HCT116 (cell line): ENCODE results near the gene MUC15. TPM values are rescaled to one million over a fixed set of nuclear protein-coding genes. Genes with fewer than 3 reads are reported as not detected.

ENCODE experiments used
- ATAC-seq: fragments of 200-7000 bp; cut with Tn5 transposase; 2 replicates; pipeline ENCODE4 v1.9.1; 2020; ENCODE audit warnings: mild to moderate bottlenecking, moderate library complexity
- BruUV-seq: library from RNA; stranded (reverse); fragments of 400-500 nt; replicated peaks from 2 replicates; lab custom pipeline; 2021; lab: Mats Ljungman, UMichigan
- CTCF ChIA-PET: fragments of 300-600 bp; sonication (Branson Sonifier 250); formaldehyde crosslinking; loops from one replicate; lab custom pipeline; 2021; ENCODE audit warnings: antibody characterized with exemption; lab: Charles Lee
- POLR2A ChIA-PET: fragments of 300-600, 350-600 bp; sonication (Branson Sonifier 250); formaldehyde crosslinking; loops from one replicate; lab custom pipeline; 2021; ENCODE audit warnings: antibody characterized with exemption; lab: Charles Lee
- RAD21 ChIA-PET, 2 experiments: fragments of 300-600 bp; sonication (Branson Sonifier 250); formaldehyde crosslinking; loops; one replicate each; lab custom pipeline; 2023; ENCODE audit warnings: low total read pairs in 2 of 2; ENCODE audit not compliant: uncharacterized antibody in 2 of 2, unreplicated experiment in 2 of 2, low non-redundant PET in 1 of 2; lab: Charles Lee
- DNase-seq: peaks from one replicate; pipeline ENCODE4 v3.0.0-alpha.2; 2010; ENCODE audit warnings: low read depth, low spot score
- H2AFZ ChIP-seq: fragments of 200-600 bp; shearing (Covaris generic), sonication (generic); 2 replicates; pipeline ENCODE4 v1.6.1; 2017; ENCODE audit warnings: low read depth, mixed run types, mixed read lengths, antibody characterized with exemption, low read length; ENCODE audit not compliant: poor library complexity, severe bottlenecking
- H3K27ac ChIP-seq: 2 replicates; pipeline ENCODE4 v1.5.1; 2012; ENCODE audit warnings: low read depth, low read length
- H3K27me3 ChIP-seq: fragments of 200-600 bp; sonication (generic); 2 replicates; pipeline ENCODE4 v1.6.1; 2016; ENCODE audit warnings: mixed run types, low read length, mixed read lengths; ENCODE audit not compliant: insufficient read depth
- H3K36me3 ChIP-seq, 2 experiments: fragments of 200-500 bp in 1 of 2; fragments of 200-600 bp in 1 of 2; sonication (Bioruptor generic) in 1 of 2; sonication (generic) in 1 of 2; 2 replicates each; pipeline versions ENCODE4 v1.5.1 to v1.6.1; 2014 to 2016; ENCODE audit warnings: low read length in 2 of 2, inconsistent platforms in 1 of 2, mixed read lengths in 1 of 2, mixed run types in 1 of 2; ENCODE audit not compliant: insufficient read depth in 2 of 2, control insufficient read depth in 1 of 2
- H3K4me1 ChIP-seq, 2 experiments: fragments of 200-600 bp in 1 of 2; sonication (generic) in 1 of 2; 2 replicates each; pipeline versions ENCODE4 v1.5.1 to v1.6.1; 2012 to 2017; ENCODE audit warnings: low read length in 2 of 2, inconsistent platforms in 1 of 2, mild to moderate bottlenecking in 1 of 2, mixed read lengths in 1 of 2, mixed run types in 1 of 2, moderate library complexity in 1 of 2; ENCODE audit not compliant: insufficient read depth in 2 of 2, control insufficient read depth in 1 of 2
- H3K4me2 ChIP-seq: fragments of 200-600 bp; sonication (generic); 2 replicates; pipeline ENCODE4 v1.6.1; 2017; ENCODE audit warnings: mixed run types, low read length, mixed read lengths
- H3K4me3 ChIP-seq, 2 experiments: fragments of 200-600 bp in 1 of 2; sonication (generic) in 1 of 2; replicated peaks in 1 of 2; 2 replicates each; pipeline ENCODE4 v1.5.1; 2011 to 2016; ENCODE audit warnings: low read length in 2 of 2, control low read depth in 1 of 2, low read depth in 1 of 2, mild to moderate bottlenecking in 1 of 2, mixed read lengths in 1 of 2, mixed run types in 1 of 2
- H3K79me2 ChIP-seq: fragments of 200-600 bp; sonication (generic); 2 replicates; pipeline ENCODE4 v1.6.1; 2017; ENCODE audit warnings: mild to moderate bottlenecking, mixed run types, low read length, moderate library complexity, mixed read lengths; ENCODE audit not compliant: insufficient read depth
- H3K9ac ChIP-seq: fragments of 200-600 bp; sonication (generic); 2 replicates; pipeline ENCODE4 v1.6.1; 2016; ENCODE audit warnings: low read length, mixed read lengths
- H3K9me2 ChIP-seq: fragments of 200-600 bp; sonication (generic), shearing (Covaris generic); 2 replicates; pipeline ENCODE4 v1.6.1; 2017; ENCODE audit warnings: mixed run types, mild to moderate bottlenecking, moderate library complexity; ENCODE audit not compliant: insufficient read depth
- H3K9me3 ChIP-seq, 2 experiments: fragments of 200-500 bp in 1 of 2; fragments of 200-600 bp in 1 of 2; sonication (Bioruptor generic) in 1 of 2; sonication (generic) in 1 of 2; 2 replicates each; pipeline ENCODE4 v1.6.1; 2014 to 2017; ENCODE audit warnings: low read length in 2 of 2, mixed read lengths in 2 of 2, inconsistent platforms in 1 of 2, low read depth in 1 of 2, mild to moderate bottlenecking in 1 of 2, mixed run types in 1 of 2, moderate library complexity in 1 of 2; ENCODE audit not compliant: control insufficient read depth in 1 of 2, insufficient read depth in 1 of 2
- H4K20me1 ChIP-seq: fragments of 200-600 bp; sonication (generic), shearing (Covaris generic); 2 replicates; pipeline ENCODE4 v1.6.1; 2017; ENCODE audit warnings: mixed run types, mild to moderate bottlenecking, moderate library complexity; ENCODE audit not compliant: insufficient read depth
- CBX3 ChIP-seq: IDR thresholded peaks from 2 replicates; pipeline ENCODE4 v1.6.1; 2012; ENCODE audit warnings: low read depth
- CEBPB ChIP-seq: IDR thresholded peaks from 2 replicates; pipeline ENCODE4 v1.6.1; 2012; ENCODE audit warnings: low read depth
- ELF1 ChIP-seq: IDR thresholded peaks from 2 replicates; pipeline ENCODE4 v1.6.1; 2012; ENCODE audit warnings: low read depth, borderline replicate concordance
- EZH2phosphoT487 ChIP-seq: fragments of 200-600 bp; IDR thresholded peaks from 2 replicates; pipeline ENCODE4 v1.6.1; 2018; ENCODE audit warnings: antibody characterized with exemption, borderline replicate concordance
- FOSL1 ChIP-seq: IDR thresholded peaks from 2 replicates; pipeline ENCODE4 v1.6.1; 2012; ENCODE audit warnings: low read depth
- JUND ChIP-seq: IDR thresholded peaks from 2 replicates; pipeline ENCODE4 v1.6.1; 2012
- MAX ChIP-seq: IDR thresholded peaks from 2 replicates; pipeline ENCODE4 v1.6.1; 2012
- POLR2A ChIP-seq: IDR thresholded peaks from 2 replicates; pipeline ENCODE4 v1.7.0; 2011; ENCODE audit warnings: borderline replicate concordance; ENCODE audit not compliant: insufficient read depth, insufficient read length; ENCODE audit errors: extremely low read depth
- POLR2AphosphoS5 ChIP-seq: IDR thresholded peaks from 2 replicates; pipeline ENCODE4 v1.6.1; 2011; ENCODE audit warnings: mild to moderate bottlenecking, low read depth, low read length, moderate library complexity
- RAD21 ChIP-seq: IDR thresholded peaks from 2 replicates; pipeline ENCODE4 v1.6.1; 2012; ENCODE audit warnings: low read depth, mild to moderate bottlenecking
- SIN3A ChIP-seq: IDR thresholded peaks from 2 replicates; pipeline ENCODE4 v1.6.1; 2012; ENCODE audit warnings: low read depth
- SP1 ChIP-seq: IDR thresholded peaks from 2 replicates; pipeline ENCODE4 v1.6.1; 2012; ENCODE audit warnings: low read depth
- SRF ChIP-seq: IDR thresholded peaks from 2 replicates; pipeline ENCODE4 v1.6.1; 2012; ENCODE audit warnings: low read depth
- YY1 ChIP-seq: IDR thresholded peaks from 2 replicates; pipeline ENCODE4 v1.6.1; 2011; ENCODE audit warnings: low read length, low read depth, moderate library complexity, mild to moderate bottlenecking; ENCODE audit not compliant: insufficient replicate concordance; ENCODE audit errors: extremely low read depth
- ZBTB33 ChIP-seq: IDR thresholded peaks from 2 replicates; pipeline ENCODE4 v1.6.1; 2011; ENCODE audit warnings: mild to moderate bottlenecking, low read length, moderate library complexity; ENCODE audit not compliant: insufficient replicate concordance; ENCODE audit errors: extremely low read depth
- ZFX ChIP-seq: fragments of 450-650 bp; IDR thresholded peaks from 2 replicates; pipeline ENCODE4 v1.6.1; 2017
- ZNF274 ChIP-seq: fragments of 200-500 bp; sonication (Bioruptor generic); IDR thresholded peaks from 2 replicates; pipeline ENCODE4 v1.6.1; 2014; ENCODE audit warnings: mild to moderate bottlenecking, low read depth, low read length, inconsistent platforms
- intact Hi-C: fragments of 100-400 bp; cut with micrococcal nuclease; formaldehyde crosslinking; loops from 2 replicates; pipeline ENCODE4 v1.10.0; 2022
- total RNA-seq: library from RNA; stranded (reverse); gene quantifications from one replicate; pipeline ENCODE4 v1.2.1, GENCODE V29; 2021; ENCODE audit not compliant: unreplicated experiment

Gene MUC15
- total RNA-seq, 1 experiment from 2014 or later: not detected

GRCh38 chr11:26599876-26600434 lies 27.9 kb upstream of the MUC15 start (continued):
- no peak for TF ChIP-seq MAX
- no peak for TF ChIP-seq EZH2phosphoT487
- no peak for TF ChIP-seq RAD21

- Histone ChIP-seq H4K20me1 (no peaks in the 10 kb centered on the region), H3K4me2 (no peak overlapping the region), H3K9me3 (peaks cover 0 to 7% of the 10 kb centered on the region in 2 experiments; a peak in 2 of 4 replicates), H3K27ac (no peak overlapping the region), H3K79me2 (no peaks in the 10 kb centered on the region), H3K9me2 (no peaks in the 10 kb centered on the region), H3K4me1 (no peaks in the 10 kb centered on the region), H3K4me3 (no peak overlapping the region), H2AFZ (no peak overlapping the region), H3K36me3 (no peaks in the 10 kb centered on the region), H3K9ac (no peak overlapping the region), H3K27me3 (no peaks in the 10 kb centered on the region)
- ChIA-PET RAD21 (no interaction called here), POLR2A (no interaction called here), CTCF (no interaction called here)
- no peak for TF ChIP-seq YY1
- TF ChIP-seq ZFX: no peak
- no peak for TF ChIP-seq ZNF274
- TF ChIP-seq SRF: no peak
- TF ChIP-seq ZBTB33: no peak
- TF ChIP-seq CEBPB: no peak
- no peak for TF ChIP-seq POLR2AphosphoS5
- no peak for TF ChIP-seq ELF1
- TF ChIP-seq FOSL1: no peak
- TF ChIP-seq SP1: no peak
- no peak for TF ChIP-seq MAX
- TF ChIP-seq POLR2A: no peak
- no peak for TF ChIP-seq SIN3A
- no peak for TF ChIP-seq CBX3
- TF ChIP-seq JUND: no peak
- TF ChIP-seq EZH2phosphoT487: no peak
- DNase-seq: no peak
- BruUV-seq: no TSS peak
- ATAC-seq: no peak
- intact Hi-C loops: no loop called here
Observed at GRCh38 chr11:26599425-26599824, 27.4 kb upstream of the MUC15 start.
